ENCODE results near the gene GAPVD1.

DNA sequence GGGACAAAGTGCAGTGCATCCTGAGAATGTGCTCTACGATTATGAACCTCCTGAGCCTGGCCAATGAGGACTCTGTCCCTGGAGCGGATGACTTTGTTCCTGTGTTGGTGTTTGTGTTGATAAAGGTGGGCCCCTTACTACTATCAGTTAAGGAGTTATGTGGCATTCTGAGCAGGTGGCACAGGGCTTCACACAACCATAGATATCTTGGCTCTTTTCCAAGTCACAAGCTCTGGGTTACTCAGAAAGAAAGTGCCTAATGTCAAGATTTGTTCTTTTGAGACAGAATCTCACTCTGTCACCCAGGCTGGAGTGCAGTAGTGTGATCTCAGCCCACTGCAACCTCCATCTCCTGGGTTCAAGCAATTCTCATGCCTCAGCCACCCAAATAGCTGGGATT, 99.0 kb downstream of the GAPVD1 start:
- TF ChIP-seq CBX8 (IDR thresholded peaks at IDR 0.05), result no peak
- TF ChIP-seq, protein P1, sequence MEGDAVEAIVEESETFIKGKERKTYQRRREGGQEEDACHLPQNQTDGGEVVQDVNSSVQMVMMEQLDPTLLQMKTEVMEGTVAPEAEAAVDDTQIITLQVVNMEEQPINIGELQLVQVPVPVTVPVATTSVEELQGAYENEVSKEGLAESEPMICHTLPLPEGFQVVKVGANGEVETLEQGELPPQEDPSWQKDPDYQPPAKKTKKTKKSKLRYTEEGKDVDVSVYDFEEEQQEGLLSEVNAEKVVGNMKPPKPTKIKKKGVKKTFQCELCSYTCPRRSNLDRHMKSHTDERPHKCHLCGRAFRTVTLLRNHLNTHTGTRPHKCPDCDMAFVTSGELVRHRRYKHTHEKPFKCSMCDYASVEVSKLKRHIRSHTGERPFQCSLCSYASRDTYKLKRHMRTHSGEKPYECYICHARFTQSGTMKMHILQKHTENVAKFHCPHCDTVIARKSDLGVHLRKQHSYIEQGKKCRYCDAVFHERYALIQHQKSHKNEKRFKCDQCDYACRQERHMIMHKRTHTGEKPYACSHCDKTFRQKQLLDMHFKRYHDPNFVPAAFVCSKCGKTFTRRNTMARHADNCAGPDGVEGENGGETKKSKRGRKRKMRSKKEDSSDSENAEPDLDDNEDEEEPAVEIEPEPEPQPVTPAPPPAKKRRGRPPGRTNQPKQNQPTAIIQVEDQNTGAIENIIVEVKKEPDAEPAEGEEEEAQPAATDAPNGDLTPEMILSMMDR (IDR thresholded peaks at IDR 0.05), result no peak
- TF ChIP-seq POLR2A (IDR thresholded peaks at IDR 0.05; ENCODE audit: low read length), result no peak
- no peak for TF ChIP-seq EP300 (IDR thresholded peaks at IDR 0.05)
- TF ChIP-seq RFX5 (IDR thresholded peaks at IDR 0.05), result no peak
- TF ChIP-seq CEBPB (IDR thresholded peaks at IDR 0.05), result no peak
- no peak for TF ChIP-seq ESRRA (IDR thresholded peaks at IDR 0.05; ENCODE audit: borderline replicate concordance, low read length)
- TF ChIP-seq CHD2 (IDR thresholded peaks at IDR 0.05; ENCODE audit: low read length, partially characterized antibody), result no peak
- TF ChIP-seq, protein P2, sequence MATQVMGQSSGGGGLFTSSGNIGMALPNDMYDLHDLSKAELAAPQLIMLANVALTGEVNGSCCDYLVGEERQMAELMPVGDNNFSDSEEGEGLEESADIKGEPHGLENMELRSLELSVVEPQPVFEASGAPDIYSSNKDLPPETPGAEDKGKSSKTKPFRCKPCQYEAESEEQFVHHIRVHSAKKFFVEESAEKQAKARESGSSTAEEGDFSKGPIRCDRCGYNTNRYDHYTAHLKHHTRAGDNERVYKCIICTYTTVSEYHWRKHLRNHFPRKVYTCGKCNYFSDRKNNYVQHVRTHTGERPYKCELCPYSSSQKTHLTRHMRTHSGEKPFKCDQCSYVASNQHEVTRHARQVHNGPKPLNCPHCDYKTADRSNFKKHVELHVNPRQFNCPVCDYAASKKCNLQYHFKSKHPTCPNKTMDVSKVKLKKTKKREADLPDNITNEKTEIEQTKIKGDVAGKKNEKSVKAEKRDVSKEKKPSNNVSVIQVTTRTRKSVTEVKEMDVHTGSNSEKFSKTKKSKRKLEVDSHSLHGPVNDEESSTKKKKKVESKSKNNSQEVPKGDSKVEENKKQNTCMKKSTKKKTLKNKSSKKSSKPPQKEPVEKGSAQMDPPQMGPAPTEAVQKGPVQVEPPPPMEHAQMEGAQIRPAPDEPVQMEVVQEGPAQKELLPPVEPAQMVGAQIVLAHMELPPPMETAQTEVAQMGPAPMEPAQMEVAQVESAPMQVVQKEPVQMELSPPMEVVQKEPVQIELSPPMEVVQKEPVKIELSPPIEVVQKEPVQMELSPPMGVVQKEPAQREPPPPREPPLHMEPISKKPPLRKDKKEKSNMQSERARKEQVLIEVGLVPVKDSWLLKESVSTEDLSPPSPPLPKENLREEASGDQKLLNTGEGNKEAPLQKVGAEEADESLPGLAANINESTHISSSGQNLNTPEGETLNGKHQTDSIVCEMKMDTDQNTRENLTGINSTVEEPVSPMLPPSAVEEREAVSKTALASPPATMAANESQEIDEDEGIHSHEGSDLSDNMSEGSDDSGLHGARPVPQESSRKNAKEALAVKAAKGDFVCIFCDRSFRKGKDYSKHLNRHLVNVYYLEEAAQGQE (IDR thresholded peaks at IDR 0.05), result no peak
- no peak for TF ChIP-seq MYC (IDR thresholded peaks at IDR 0.05; ENCODE audit: borderline replicate concordance, low read length)
- no peak for TF ChIP-seq ZFP36 (IDR thresholded peaks at IDR 0.05; ENCODE audit: borderline replicate concordance, partially characterized antibody)
- no peak for TF ChIP-seq CHD4 (IDR thresholded peaks at IDR 0.05; ENCODE audit: borderline replicate concordance)

All from A549 (cell line).